Measurements from ENCODE around the gene CAMKV.

DNA sequence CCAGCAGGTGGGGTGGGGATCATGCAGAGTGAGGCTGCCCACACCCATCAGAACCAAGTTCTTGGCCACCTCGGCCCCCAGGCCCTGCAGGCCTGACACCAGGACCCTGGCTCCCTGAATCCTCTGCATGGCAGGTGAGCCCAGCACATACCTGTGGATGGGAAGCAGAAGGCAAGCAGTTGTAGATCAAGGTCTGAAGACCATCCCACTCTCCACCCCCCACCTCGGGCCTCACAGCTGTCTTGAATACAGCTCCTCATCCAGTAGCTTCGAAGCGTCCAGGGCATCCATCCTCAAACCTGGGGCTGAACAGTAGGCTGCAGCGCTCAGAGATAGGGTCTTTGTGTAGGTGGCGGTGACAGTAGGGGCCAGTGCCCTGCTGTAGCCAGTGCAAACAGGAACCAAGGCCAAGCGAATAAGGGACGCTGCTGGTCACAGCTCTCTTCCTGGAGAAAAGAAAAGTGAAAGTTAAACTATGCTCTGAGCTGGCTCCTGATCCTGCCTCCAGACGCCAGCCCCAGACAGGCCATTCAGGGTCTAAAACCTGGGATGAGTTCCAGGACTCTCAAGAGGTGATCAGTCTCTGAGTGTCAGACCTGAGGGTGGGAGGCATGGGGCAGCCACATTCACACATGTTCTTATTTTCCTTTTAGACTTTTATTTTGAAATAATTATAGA is 56.1 kb downstream of the CAMKV start, which contains the start of gene UBA7:
- TF ChIP-seq, protein P1, sequence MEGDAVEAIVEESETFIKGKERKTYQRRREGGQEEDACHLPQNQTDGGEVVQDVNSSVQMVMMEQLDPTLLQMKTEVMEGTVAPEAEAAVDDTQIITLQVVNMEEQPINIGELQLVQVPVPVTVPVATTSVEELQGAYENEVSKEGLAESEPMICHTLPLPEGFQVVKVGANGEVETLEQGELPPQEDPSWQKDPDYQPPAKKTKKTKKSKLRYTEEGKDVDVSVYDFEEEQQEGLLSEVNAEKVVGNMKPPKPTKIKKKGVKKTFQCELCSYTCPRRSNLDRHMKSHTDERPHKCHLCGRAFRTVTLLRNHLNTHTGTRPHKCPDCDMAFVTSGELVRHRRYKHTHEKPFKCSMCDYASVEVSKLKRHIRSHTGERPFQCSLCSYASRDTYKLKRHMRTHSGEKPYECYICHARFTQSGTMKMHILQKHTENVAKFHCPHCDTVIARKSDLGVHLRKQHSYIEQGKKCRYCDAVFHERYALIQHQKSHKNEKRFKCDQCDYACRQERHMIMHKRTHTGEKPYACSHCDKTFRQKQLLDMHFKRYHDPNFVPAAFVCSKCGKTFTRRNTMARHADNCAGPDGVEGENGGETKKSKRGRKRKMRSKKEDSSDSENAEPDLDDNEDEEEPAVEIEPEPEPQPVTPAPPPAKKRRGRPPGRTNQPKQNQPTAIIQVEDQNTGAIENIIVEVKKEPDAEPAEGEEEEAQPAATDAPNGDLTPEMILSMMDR (IDR thresholded peaks at IDR 0.05) = no peak
- peak in 2 of 3 donors; percentile 38 to 51 for TF ChIP-seq POLR2A (IDR thresholded peaks at IDR 0.05)

Measured in body of pancreas (tissue), 4 donors.